Metanephros (tissue), 2 donors: Measurements from ENCODE around the gene KDM5C. TPM values are rescaled to one million over a fixed set of nuclear protein-coding genes. Genes with fewer than 3 reads are reported as not detected.

Source experiments
- small RNA-seq: library from RNA; depleted of rRNA; stranded (forward); fragments of <200 nt; gene quantifications from one replicate; pipeline ENCODE3, GENCODE V24; 2014; ENCODE audit warnings: low replicate concordance
- total RNA-seq: library from RNA; depleted of rRNA; stranded (reverse); fragments of >200 nt; gene quantifications from one replicate; pipeline ENCODE4 v1.2.3, GENCODE V29; 2014

KDM5C gene
- 117 TPM for total RNA-seq

GRCh38 chrX:53224860-53225797 is at the start of gene KDM5C:
TSS of gene KDM5C (minus strand) at chrX:53225207. CDS start at chrX:53224889, 318 bp downstream.

Small RNA genes within 50 kb of the gene (small RNA-seq; reads per million reads assigned to genes)
- gene AL139396.1, result not detected
- gene MIR6894, result not detected
- gene MIR6895, result not detected

Other genes starting within 250 kb of the KDM5C start
- 13.7 TPM for gene GPR173, start 176.4 kb downstream of the KDM5C start, total RNA-seq
- 22.5 TPM for gene TSPYL2, start 142.8 kb downstream of the KDM5C start, total RNA-seq
- gene KANTR, start 131.1 kb downstream of the KDM5C start, total RNA-seq, result 29.0 TPM
- gene IQSEC2, start 56.4 kb upstream of the KDM5C start, total RNA-seq, result 11.4 TPM
- gene SMC1A, start 197.4 kb upstream of the KDM5C start, total RNA-seq, result 17.9 TPM
- gene RIBC1, start 197.7 kb upstream of the KDM5C start, total RNA-seq, result 3.9 TPM
- gene HSD17B10, start 209.2 kb upstream of the KDM5C start, total RNA-seq, result 66.6 TPM